Muscle of leg (tissue), 11 donors: ENCODE measurements around the gene SNCB. TPM values are rescaled to one million over a fixed set of nuclear protein-coding genes. Genes with fewer than 3 reads are reported as not detected.

Source experiments
- DNase-seq: peaks from one replicate; pipeline ENCODE4 v3.0.0; 2013
- H3K27ac ChIP-seq: one replicate; pipeline ENCODE4 v1.5.1; 2013; ENCODE audit warnings: mild to moderate bottlenecking, low read length, control low read depth
- H3K27me3 ChIP-seq: one replicate; pipeline ENCODE4 v1.6.1; 2013; ENCODE audit warnings: low read length; ENCODE audit not compliant: control insufficient read depth, insufficient read depth
- H3K36me3 ChIP-seq: one replicate; pipeline ENCODE4 v1.6.1; 2013; ENCODE audit warnings: low read length; ENCODE audit not compliant: control insufficient read depth, insufficient read depth
- H3K4me1 ChIP-seq: one replicate; pipeline ENCODE4 v1.6.1; 2013; ENCODE audit warnings: low read length; ENCODE audit not compliant: control insufficient read depth, insufficient read depth
- H3K4me3 ChIP-seq: one replicate; pipeline ENCODE4 v1.5.1; 2013; ENCODE audit warnings: low read length, control low read depth
- H3K9me3 ChIP-seq: replicated peaks from 2 replicates; pipeline ENCODE4 v1.6.1; 2013; ENCODE audit warnings: low read depth, low read length; ENCODE audit not compliant: control insufficient read depth
- WGBS: methylation state at CpG from one replicate; pipeline ENCODE4 v1.1.5; 2013; ENCODE audit warnings: missing lambda C conversion rate; ENCODE audit not compliant: insufficient coverage; 5-methylcytosine and 5-hydroxymethylcytosine counted together
- polyA plus RNA-seq, 8 donors: library from polyadenylated mRNA; unstranded; fragments of 120-200 nt; gene quantifications; one replicate each; pipeline versions ENCODE4 v1.2.1 to v1.2.3, GENCODE V29; 2013; ENCODE audit warnings: inconsistent platforms in 1 of 8, low replicate concordance in 1 of 8; ENCODE audit not compliant: insufficient read length in 8 of 8, insufficient read depth in 1 of 8
- total RNA-seq: library from RNA; stranded (reverse); fragments of 120-200 nt; gene quantifications from one replicate; pipeline ENCODE4 v1.2.4, GENCODE V29; 2013

SNCB gene
- total and polyA plus RNA-seq, 9 donors, result 0.14 TPM; not detected in 8

DNA sequence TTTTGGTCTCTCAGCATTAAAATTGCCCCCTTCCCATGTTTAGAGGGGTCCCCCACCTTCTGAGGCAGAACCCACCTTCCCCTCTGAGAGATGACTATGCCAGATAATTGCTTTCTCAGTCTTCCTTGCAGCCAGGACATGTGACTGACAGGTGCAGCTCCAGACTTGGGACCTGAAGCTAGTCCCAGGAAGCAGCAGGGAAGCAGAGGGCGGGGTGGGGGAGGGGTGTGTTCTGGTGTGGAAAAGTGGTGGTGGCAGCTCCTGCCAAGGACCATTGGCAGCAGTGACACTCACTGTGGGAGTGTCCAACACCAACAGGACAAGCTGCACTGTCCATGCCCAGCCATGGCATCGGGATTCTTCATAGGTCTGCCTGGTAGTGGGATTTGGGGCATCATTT is 2.4 kb upstream of the SNCB start:
- WGBS, result 88% methylated on average over 1 of the region's 2 CpGs
- Histone ChIP-seq H3K27ac (no peak overlapping the region), H3K4me1 (peaks cover 13% of the 10 kb centered on the region), H3K9me3 (no peaks in the 10 kb centered on the region), H3K36me3 (no peaks in the 10 kb centered on the region), H3K27me3 (peaks cover 87% of the 10 kb centered on the region), H3K4me3 (no peak overlapping the region)
- no peak for DNase-seq

DNA sequence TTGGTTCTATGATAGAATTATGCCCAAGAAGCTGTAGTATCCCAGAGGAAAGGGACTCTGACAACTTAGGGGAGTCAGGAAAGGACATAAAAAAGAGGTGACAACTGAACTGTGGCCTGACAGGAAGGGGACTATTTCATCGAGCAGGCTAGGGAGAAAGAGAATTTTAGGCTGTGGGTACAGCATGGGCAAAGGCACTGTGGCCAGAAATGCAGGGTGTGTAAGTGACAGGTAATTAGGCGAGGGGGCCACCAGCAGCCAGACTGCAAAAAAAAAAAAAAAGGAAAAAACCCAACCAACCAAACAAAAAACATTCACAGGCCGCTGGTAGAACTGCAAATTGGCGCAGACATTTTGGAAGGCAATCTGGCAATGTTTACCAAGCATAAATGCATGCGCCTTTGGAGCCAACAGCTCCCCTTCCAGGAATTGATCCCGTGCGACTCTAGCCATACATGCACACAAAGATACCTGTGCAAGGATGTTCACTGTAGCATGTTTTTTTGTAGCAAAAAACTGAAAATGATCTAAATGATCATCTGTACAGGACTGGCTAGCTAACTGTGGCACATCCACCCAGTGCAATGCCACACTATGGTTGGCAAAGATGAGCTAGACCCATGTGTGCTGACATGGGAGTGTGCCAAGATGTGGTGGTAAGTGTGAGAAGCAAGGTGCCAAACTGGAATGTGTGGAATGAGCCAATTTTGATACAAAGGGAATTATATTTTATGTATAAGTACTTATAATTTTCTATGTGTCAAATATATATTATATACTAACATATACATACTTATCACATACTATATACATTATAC is 1.3 kb upstream of the SNCB start:
- 74% methylated on average over 5 of the region's 7 CpGs for WGBS
- DNase-seq, result no peak
- H3K36me3 ChIP-seq, result no peaks in the 10 kb centered on the region
- H3K27ac ChIP-seq, result no peak overlapping the region
- H3K4me1 ChIP-seq, result peaks cover 13% of the 10 kb centered on the region
- peaks cover 87% of the 10 kb centered on the region for H3K27me3 ChIP-seq
- H3K9me3 ChIP-seq, result no peaks in the 10 kb centered on the region
- no peak overlapping the region for H3K4me3 ChIP-seq

DNA sequence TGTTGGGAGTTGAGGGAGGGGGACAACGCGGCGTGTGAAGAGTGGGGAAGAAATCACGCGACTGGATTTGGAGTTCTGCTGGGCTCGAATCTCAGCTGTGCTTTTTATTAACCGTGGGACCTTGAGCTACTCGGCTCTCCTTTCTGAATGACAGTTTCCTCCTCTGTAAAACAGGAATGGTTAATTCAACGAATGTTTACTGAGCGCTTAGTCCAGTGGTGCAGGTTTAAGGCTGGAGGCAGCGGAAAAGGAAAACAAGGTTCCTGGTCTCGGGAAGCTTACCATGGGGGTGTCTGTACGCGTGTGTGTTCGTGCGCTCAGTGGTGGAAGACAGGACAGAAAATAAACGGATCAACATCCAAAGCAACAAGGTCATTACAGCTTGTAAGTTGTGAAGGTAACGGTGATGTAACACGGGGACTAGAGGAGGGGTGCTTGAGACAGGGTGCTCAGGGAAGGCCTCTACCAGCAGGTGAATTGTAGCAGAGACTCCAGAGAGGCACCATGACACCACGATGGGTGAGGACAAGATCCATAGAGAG is 418 bp upstream of the SNCB start:
- no peak overlapping the region for H3K27ac ChIP-seq
- no peak for DNase-seq
- H3K27me3 ChIP-seq, result peaks cover 91% of the 10 kb centered on the region
- H3K4me3 ChIP-seq, result no peak overlapping the region
- peaks cover 10% of the 10 kb centered on the region for H3K4me1 ChIP-seq
- no peaks in the 10 kb centered on the region for H3K36me3 ChIP-seq
- WGBS, result 1% methylated on average over 15 of the region's 20 CpGs
- no peaks in the 10 kb centered on the region for H3K9me3 ChIP-seq

DNA sequence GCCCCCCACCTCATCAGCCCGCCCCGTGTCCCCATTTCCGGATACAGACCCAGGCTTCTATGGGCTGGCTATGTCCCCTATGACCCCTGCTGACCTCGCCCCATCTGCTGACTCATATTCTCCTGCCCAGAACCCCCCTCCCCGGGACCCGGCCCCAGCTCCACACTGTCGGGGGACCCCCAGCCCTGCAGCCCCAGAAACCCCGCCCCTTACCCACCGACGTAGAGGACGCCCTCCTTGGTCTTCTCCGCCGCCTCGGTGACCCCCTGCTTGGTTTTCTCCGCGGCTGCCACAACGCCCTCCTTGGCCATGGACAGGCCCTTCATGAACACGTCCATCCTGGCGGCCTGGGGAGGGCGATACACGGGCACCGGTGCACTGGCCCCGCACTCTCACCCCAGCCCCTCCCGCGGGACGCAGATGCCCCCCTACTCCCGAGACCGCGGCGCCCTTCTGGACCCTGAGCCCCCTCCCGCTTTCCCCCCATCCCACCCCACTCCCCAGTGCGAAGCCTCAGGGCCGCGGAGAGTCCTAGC is 949 bp downstream of the SNCB start:
- 4% methylated on average over 34 of the region's 34 CpGs for WGBS
- H3K9me3 ChIP-seq, result no peaks in the 10 kb centered on the region
- no peak for DNase-seq
- no peak overlapping the region for H3K27ac ChIP-seq
- H3K4me3 ChIP-seq, result no peak overlapping the region
- peaks cover 10% of the 10 kb centered on the region for H3K4me1 ChIP-seq
- peaks cover 94% of the 10 kb centered on the region for H3K27me3 ChIP-seq
- no peaks in the 10 kb centered on the region for H3K36me3 ChIP-seq

DNA sequence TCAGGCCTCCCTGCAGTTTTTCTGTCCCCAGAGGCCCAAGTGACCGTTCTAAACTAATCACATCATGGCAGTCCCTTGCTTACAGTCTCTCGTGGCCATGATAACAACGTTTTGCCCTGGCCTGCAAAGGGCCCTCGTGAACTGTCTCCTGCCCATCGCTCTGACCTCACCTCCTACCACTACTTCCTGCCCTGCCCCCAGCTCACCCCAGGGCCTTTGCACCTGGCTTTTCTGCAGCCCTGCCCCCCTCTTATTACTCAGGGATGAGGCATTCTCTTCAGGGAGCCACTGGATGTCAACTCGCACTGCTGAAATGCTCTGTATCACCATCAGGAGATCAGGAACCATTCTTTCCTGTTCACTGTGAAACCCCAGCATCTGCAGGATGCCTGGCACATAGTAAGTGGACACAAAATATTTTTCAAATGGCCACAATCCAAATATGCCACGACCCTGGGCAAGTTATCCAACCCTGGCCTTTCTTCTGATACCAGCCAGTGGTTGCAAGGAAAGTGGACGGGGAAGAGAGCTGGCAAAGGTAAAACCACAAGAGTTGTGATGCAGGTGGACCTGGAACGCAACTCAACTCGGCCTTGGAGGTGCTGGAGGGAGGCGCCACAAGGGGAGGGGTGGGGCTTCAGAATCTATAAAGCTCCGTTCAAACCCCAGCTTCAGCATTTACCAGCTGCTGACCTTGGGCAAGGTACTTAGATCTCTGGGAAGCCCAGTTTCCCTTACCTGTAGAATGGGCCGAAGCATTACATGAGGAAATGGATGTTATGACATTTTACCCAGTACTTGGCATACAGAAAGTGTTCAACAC is 1.7 kb downstream of the SNCB start:
- Histone ChIP-seq H3K4me3 (no peak overlapping the region), H3K36me3 (no peaks in the 10 kb centered on the region), H3K4me1 (peaks cover 10% of the 10 kb centered on the region), H3K27me3 (peaks cover 95% of the 10 kb centered on the region), H3K27ac (no peak overlapping the region), H3K9me3 (no peaks in the 10 kb centered on the region)
- WGBS, result 48% methylated on average over 10 of the region's 13 CpGs
- DNase-seq, result no peak

DNA sequence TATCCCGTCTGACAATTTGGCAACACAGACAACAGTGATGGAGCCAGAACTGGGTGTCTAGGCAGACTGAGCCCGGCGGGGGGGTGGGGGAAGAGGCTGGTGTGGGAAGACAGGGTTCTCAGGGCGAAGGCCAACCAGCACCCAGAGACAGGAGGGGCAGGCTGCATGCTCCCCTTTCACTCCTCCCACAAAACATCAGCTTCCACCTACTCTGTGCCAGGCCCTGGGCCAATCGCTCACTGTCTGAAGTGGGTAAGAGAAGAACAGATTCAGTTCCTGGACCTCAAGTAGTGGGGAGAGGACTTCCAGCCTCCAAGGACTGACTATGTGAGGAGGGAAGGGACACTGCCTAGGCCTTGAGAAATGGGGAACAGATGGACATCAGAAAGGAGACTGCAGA is 2.8 kb downstream of the SNCB start:
- Histone ChIP-seq H3K9me3 (no peaks in the 10 kb centered on the region), H3K4me3 (no peak overlapping the region), H3K36me3 (no peaks in the 10 kb centered on the region), H3K27me3 (peaks cover 90% of the 10 kb centered on the region), H3K27ac (no peak overlapping the region), H3K4me1 (peaks cover 10% of the 10 kb centered on the region)
- WGBS, result 60% methylated on average over 1 of the region's 5 CpGs
- no peak for DNase-seq

DNA sequence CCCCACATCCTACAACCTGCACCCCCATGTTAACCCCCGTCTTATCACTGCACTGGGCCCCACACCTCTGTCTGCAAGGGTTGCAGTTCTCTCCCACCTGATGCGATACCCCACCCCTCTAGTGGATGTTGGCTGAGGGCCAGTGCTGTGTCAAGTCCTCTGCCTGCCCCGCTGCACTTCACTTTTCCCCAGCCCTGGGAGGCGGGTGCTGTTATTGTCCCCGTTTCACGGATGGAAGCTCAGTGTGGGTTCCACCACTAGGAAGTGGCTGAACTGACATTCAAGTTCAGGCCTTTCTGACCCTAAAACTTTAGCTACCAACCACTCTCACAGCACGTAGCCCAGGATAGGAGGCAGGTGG is 3.5 kb downstream of the SNCB start:
- no peak for DNase-seq
- WGBS, result 72% methylated on average over 3 of the region's 7 CpGs
- H3K27ac ChIP-seq, result no peak overlapping the region
- H3K4me3 ChIP-seq, result no peak overlapping the region
- peaks cover 10% of the 10 kb centered on the region for H3K4me1 ChIP-seq
- H3K27me3 ChIP-seq, result peaks cover 86% of the 10 kb centered on the region
- H3K36me3 ChIP-seq, result no peaks in the 10 kb centered on the region
- no peaks in the 10 kb centered on the region for H3K9me3 ChIP-seq

DNA sequence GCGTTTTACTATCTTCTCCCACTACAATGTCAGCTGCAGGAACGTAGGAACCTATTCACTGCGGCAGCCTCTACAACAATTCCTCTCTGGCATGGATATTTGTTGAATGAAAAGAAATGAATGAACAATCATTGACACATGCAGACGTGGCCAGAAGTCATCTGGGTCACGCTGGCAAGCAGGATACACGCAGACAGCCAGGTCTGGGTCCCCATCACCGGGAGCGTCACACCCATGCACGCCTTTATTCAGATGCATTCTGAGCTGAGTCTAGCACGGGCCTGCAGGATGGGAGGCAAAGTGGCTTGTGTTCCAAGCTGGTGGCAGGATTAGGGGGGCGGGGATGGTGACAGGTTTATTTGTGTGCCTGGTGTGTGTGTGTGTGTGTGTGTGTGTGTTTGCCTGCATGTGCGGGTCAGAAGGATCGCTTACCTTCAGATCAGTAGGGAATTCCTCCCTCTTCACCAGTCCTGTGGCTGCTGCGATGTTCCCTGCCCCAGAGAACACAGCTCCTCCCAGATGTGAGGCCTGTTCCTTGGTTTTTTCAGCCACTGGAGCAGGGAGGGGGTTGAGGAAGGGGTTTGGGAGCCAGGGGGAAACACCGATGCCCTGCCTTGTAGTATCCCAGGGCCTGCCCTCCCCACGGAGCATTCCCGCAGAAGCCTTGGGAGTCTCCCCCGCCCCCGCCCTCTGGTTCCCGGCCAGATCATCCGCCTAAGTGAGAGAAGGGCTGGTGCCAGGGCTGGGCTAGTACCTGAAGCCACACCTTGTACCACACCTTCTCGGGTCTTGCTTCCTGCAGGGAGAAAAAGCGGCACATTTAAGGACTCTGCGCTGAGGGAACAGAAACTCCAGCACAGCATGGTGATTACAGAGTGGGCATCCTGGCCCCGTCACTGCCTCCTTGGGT is 4.1 kb downstream of the SNCB start:
- H3K9me3 ChIP-seq, result no peaks in the 10 kb centered on the region
- no peaks in the 10 kb centered on the region for H3K36me3 ChIP-seq
- H3K27me3 ChIP-seq, result peaks cover 86% of the 10 kb centered on the region
- no peak overlapping the region for H3K27ac ChIP-seq
- H3K4me1 ChIP-seq, result peaks cover 13% of the 10 kb centered on the region
- no peak overlapping the region for H3K4me3 ChIP-seq
- no peak for DNase-seq
- 37% methylated on average over 17 of the region's 25 CpGs for WGBS

DNA sequence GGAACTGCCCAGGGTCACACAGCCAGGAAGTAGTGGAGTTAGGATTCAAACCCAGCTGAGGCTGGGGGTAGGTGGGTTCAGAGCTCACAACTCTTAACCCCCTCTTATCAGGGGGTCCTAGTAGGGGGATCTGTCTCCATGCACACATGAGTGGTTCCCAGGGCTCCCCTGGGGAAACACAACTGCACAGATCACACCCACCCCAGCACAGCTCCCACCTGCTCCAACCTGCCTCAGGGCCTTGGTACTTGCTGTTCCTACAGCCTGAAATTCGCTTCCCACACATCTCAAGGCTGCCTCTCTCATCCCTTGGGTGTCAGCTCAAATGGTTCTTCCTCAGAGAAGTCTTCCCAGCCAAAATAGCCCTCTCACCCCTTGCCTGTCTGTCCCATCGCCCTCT is 4.8 kb downstream of the SNCB start:
- H3K4me1 ChIP-seq, result peaks cover 18% of the 10 kb centered on the region
- no peak overlapping the region for H3K4me3 ChIP-seq
- H3K27ac ChIP-seq, result no peak overlapping the region
- H3K9me3 ChIP-seq, result no peaks in the 10 kb centered on the region
- H3K27me3 ChIP-seq, result peaks cover 86% of the 10 kb centered on the region
- DNase-seq, result no peak
- no peaks in the 10 kb centered on the region for H3K36me3 ChIP-seq
- 65% methylated on average over 2 of the region's 2 CpGs for WGBS
